ENCODE results near the gene PLEKHN1. TPM values are rescaled to one million over a fixed set of nuclear protein-coding genes. Genes with fewer than 3 reads are reported as not detected.
A peak's percentile ranks its signal among the peaks of the same experiment; 100 is the strongest.

PLEKHN1 gene
- total RNA-seq, 6 experiments from 2014 or later = 0.11 to 2.4 (median 0.26) TPM; not detected in 1

- Histone ChIP-seq H3K36me3 (no peaks in the 10 kb centered on the region), H3K4me3 (no peak overlapping the region), H3K27ac (no peak overlapping the region), H3K27me3 (peaks cover 0 to 16% of the 10 kb centered on the region in 2 donors), H3K4me1 (peaks cover 0 to 24% (median 6%) of the 10 kb centered on the region in 4 donors), H3K9me3 (no peaks in the 10 kb centered on the region)
- TF ChIP-seq CTCF (IDR thresholded peaks at IDR 0.05) (no peak), POLR2A (IDR thresholded peaks at IDR 0.05) (no peak)
- no CpG with 5 or more reads among the region's 21 CpGs for WGBS (ENCODE audit: insufficient coverage, low coverage, low lambda C conversion rate, missing lambda C conversion rate)
- no peak for DNase-seq
- intact Hi-C loops (cut with DNase I) = no loop called here
- no peak for ATAC-seq
Measured at GRCh38 chr1:939511-940106, 26.7 kb upstream of the PLEKHN1 start.

- intact Hi-C loops (cut with DNase I) = no loop called here
- H3K27ac ChIP-seq = peak overlapping the region in 1 of 3 donors; percentile 60
- H3K36me3 ChIP-seq = no peaks in the 10 kb centered on the region
- H3K9me3 ChIP-seq = no peaks in the 10 kb centered on the region
- TF ChIP-seq CTCF (IDR thresholded peaks at IDR 0.05) (no peak), POLR2A (IDR thresholded peaks at IDR 0.05) (no peak)
- H3K4me3 ChIP-seq = peak overlapping the region in 2 of 3 donors; percentile 9 to 26
- peaks cover 0 to 16% of the 10 kb centered on the region in 2 donors for H3K27me3 ChIP-seq
- peaks cover 0 to 22% (median 6%) of the 10 kb centered on the region in 4 donors for H3K4me1 ChIP-seq
- WGBS (ENCODE audit: insufficient coverage, low coverage, low lambda C conversion rate, missing lambda C conversion rate) = 0% methylated on average over 1 of the region's 86 CpGs
- ATAC-seq (peak; percentile 1 to 26 (median 16)), DNase-seq (peak in 1 of 3 donors; percentile 66)
Measured at GRCh38 chr1:940107-941014, 25.9 kb upstream of the PLEKHN1 start.

GRCh38 chr1:941015-941587 is 25.2 kb upstream of the PLEKHN1 start:
- Histone ChIP-seq H3K9me3 (no peaks in the 10 kb centered on the region), H3K4me1 (peaks cover 0 to 18% (median 6%) of the 10 kb centered on the region in 4 donors), H3K27ac (peak overlapping the region in 1 of 3 donors; percentile 60), H3K4me3 (peak overlapping the region in 2 of 3 donors; percentile 26 to 30), H3K36me3 (no peaks in the 10 kb centered on the region), H3K27me3 (peaks cover 0 to 16% of the 10 kb centered on the region in 2 donors)
- DNase-seq (no peak), ATAC-seq (peak in 1 of 4 donors; percentile 2)
- TF ChIP-seq CTCF (IDR thresholded peaks at IDR 0.05) (no peak), POLR2A (IDR thresholded peaks at IDR 0.05) (no peak)
- WGBS (ENCODE audit: insufficient coverage, low coverage, low lambda C conversion rate, missing lambda C conversion rate) = 0% methylated on average over 13 of the region's 36 CpGs
- intact Hi-C loops (cut with DNase I) = no loop called here

GRCh38 chr1:941588-942383 is 24.5 kb upstream of the PLEKHN1 start:
- intact Hi-C loops (cut with DNase I) = no loop called here
- H3K27ac ChIP-seq = peak overlapping the region in 1 of 3 donors; percentile 60
- H3K27me3 ChIP-seq = peaks cover 0 to 16% of the 10 kb centered on the region in 2 donors
- 0% methylated on average over 27 of the region's 98 CpGs for WGBS (ENCODE audit: insufficient coverage, low coverage, low lambda C conversion rate, missing lambda C conversion rate)
- H3K9me3 ChIP-seq = no peaks in the 10 kb centered on the region
- H3K4me3 ChIP-seq = peak overlapping the region; percentile 21 to 30 (median 27)
- H3K4me1 ChIP-seq = peaks cover 0 to 18% (median 6%) of the 10 kb centered on the region in 4 donors
- ATAC-seq = peak; percentile 48 to 53 (median 51)
- TF ChIP-seq CTCF (IDR thresholded peaks at IDR 0.05) (no peak), POLR2A (IDR thresholded peaks at IDR 0.05) (no peak)
- peak in 2 of 3 donors; percentile 69 to 76 for DNase-seq
- H3K36me3 ChIP-seq = no peaks in the 10 kb centered on the region

Measured in right lobe of liver (tissue), 6 donors.